ENCODE results near the gene MTUS2.
A peak's percentile ranks its signal among the peaks of the same experiment; 100 is the strongest.

The MTUS2 gene

DNA sequence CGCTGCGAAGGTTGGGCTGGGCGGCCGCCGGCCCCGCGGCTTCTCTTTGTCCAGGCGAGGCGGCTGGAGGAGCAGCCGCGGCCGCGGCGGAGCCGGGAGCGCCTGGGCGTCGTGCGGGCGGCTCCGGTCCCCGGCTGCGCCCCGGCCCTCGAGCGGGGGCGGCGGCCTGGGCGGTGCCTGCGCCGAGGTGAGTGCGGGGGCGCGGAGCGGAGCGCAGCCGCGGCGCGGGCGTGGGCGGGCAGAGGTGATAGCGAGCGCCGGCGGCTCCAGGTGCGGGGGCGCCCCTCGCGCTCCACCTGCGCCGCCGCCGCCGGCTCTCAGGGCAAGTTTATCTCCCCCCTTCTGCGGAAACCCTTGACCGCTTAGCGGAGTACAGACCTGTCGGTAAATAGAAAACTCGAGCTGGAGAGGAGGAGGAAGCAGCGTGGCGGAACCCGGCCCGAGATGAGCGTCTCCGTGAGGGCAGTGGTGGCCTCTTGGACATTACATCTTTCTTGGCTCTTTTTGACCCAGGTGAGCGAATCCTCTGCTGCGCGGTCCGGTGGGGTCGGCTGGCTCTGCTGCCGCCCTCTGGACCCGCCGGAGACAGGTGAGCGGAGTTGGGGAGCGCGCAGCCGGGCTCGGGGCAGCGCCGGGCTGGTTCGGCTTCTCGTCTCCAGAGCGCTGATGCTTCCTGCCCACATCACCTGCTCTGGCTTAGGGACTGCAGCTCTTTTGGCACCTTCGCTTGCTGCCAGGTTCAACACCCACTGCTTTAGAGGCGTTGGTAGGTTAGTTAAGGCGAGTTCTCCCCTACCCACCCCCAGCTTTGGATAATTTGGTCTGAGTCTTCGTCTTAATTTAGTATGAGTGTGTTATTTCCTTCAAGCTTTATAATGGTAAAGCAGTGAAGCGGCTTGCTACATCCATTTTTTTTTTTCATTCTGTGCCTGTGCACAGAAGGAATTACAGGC lies at the start of gene MTUS2:
MTUS2 (plus strand) TSS at position 241 of the 953 bp plus-strand sequence.
- DNase-seq = no peak

- no peak for DNase-seq
These were observed 41.6 kb upstream of the MTUS2 start for GRCh38 chr13:28778308-28779215.

GRCh38 chr13:28792992-28793391 lies 27.1 kb upstream of the MTUS2 start:
- no peak for DNase-seq

DNA sequence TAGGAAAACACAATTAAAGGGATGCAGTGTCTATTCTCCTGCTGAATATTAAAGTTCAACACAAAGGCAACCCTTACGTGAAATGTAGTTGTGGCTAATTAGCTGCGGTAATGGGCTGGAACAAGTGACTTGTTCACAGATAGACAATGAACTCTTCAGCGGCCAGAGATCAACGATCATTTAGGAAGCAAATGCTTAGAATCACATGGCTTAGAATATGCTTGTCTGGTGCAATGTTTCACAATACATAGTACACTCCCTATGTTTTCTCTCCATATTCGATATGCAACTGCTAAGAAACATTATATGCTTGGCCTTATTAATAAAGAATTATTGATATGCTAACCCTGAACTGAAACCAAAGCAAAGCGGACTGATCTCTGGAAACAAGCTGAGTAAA lies 25.7 kb upstream of the MTUS2 start:
- DNase-seq = no peak

DNA sequence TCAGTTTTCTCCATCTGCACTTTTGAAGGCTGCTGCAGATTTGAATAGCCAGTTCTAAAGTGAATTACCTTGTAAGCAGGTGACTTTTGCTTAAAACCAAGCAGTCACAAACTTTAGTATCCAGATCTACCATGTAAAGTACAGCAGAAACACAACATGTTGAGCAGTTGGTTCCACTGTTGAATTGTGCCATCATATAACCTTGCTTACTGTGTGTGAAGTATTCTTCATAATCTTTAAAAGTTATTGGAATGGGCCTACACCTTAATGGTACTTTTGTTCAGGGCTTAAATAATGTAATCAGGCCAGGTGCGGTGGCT lies 23.2 kb upstream of the MTUS2 start:
- no peak for DNase-seq

DNA sequence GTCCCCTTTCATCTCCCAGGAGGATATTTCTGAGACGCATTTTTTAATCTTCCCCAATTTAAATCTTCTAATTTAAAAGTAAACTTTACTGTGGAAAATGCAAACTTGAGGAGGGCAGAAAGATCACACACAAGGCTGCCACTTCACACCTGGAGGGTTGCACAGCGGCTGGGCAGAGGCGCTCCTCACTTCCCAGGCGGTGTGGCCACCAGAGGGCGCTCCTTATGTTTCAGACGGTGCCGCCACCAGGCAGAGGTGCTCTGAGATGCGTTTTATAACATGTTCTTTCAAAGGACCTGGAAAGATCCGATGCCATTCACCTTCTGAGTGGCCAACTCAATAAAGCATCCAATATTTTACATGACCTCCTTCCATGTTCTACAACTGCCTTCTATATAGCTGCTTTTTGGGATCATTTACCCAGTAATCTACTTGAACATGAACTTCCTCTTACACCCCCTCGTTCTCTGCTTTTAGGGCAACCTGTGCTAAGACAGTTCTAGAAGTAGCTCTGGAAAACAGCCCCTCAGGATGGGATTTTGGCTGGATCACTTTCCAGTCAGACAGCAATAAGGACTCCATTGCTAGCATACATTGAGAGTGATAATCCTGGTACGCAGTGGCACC lies 14.8 kb upstream of the MTUS2 start:
- DNase-seq = peak; percentile 33

GRCh38 chr13:28817204-28817603 lies 2.9 kb upstream of the MTUS2 start:
- DNase-seq = no peak

- no peak for DNase-seq
These were observed 951 bp upstream of the MTUS2 start for GRCh38 chr13:28819046-28819730.

- DNase-seq = peak; percentile 30
These were observed 422 bp upstream of the MTUS2 start for GRCh38 chr13:28819735-28820098.

- DNase-seq = no peak
These were observed 2.0 kb downstream of the MTUS2 start for GRCh38 chr13:28822151-28822550.

- no peak for DNase-seq
These were observed 2.7 kb downstream of the MTUS2 start for GRCh38 chr13:28822801-28823200.

DNA sequence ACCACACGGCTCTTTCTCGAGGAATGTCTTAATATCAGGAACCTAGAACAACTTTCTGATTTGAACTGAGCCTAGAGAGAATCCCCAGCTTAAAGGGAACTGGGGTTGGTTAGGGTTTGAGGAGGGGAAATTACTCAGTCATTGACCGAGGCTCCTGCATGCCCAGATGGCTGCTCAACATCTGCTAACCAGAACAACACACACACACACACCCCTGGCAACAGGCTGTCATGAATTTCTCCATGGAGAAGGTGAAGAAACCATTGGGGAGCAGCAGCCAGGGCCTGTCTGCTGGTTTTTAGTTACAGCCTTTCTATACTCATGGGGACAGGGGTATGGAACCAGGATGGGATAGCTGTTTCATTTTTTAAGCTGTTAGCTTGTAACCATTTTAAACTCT lies 5.2 kb downstream of the MTUS2 start:
- DNase-seq = no peak

GRCh38 chr13:28826368-28826767 lies 6.2 kb downstream of the MTUS2 start:
- no peak for DNase-seq

DNA sequence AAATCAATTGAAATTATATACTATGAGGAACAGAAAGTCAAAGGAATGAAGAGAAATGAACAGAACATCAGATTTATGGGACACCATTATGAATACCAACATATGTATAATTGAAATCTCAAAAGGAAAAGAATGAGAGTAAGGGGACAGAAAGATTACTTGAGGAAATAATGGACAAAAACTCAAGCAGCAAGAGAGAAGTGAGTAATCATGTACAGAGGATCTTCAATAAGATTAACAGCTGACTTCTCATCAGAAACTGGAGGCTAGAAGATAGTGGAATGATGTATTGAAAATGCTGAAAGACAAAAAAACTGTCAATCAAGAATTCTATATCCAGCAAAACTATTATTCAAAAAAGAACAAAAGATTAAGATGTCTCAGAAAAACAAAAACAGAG lies 10.4 kb downstream of the MTUS2 start:
- DNase-seq = no peak

DNA sequence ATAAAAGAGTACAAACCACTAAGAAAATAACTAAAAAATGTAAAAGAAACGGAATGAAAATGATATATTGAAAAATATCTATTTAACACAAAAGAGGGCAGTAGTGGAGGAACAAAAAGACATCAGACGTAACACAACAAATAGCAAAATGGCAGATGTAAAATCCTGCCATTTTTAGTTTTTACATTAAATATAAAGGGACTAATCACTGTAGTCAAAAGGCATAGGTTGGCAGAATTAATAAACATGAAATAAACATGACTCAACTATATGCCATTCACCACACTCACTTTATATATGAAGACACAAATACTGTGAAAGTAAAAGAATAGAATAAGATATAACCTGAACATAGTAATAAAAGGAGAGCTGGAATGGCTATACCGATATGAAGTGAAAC lies 11.0 kb downstream of the MTUS2 start:
- DNase-seq = no peak

- no peak for DNase-seq
These were observed 17.0 kb downstream of the MTUS2 start for GRCh38 chr13:28837111-28837510.

GRCh38 chr13:28843639-28844038 lies 23.5 kb downstream of the MTUS2 start:
- DNase-seq = no peak

DNA sequence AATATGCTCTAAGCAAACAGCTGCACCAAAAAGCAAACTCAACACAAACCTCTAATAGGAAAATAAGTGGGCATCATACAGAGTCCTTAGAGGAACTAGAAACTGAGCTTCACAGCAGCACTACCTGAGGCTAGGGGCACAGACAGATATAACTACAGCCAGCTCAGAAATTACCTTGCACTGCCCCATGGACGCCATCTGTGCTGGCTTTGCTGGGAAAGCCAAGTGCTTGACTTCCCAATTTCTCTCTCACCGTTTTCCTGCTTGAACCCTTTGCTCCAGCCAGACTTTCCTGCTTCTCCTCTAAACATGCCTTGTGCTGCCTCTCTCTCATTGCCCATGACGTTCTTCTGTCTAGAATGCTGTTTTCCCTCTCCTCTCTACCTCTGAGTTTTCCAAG lies 29.3 kb downstream of the MTUS2 start:
- DNase-seq = no peak

DNA sequence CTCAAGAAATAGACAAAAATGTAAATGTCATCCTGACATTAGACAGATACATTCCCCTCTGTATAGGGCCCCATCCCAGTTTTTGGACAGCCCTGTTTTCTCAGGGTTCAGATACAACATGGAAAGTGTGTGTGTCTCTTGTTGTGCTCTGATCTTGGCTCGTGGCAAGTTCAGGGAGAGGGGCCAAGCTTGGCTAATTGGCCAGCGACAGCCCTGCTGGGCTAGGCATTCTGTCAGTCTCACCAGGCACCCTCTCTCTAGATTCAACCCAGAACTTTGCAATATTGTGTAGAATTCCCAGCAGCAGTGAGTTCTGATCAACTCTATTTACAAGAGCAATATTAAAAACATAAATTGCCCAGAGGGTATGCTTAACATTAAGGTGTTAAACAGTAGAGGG lies 30.1 kb downstream of the MTUS2 start:
- DNase-seq = no peak

DNA sequence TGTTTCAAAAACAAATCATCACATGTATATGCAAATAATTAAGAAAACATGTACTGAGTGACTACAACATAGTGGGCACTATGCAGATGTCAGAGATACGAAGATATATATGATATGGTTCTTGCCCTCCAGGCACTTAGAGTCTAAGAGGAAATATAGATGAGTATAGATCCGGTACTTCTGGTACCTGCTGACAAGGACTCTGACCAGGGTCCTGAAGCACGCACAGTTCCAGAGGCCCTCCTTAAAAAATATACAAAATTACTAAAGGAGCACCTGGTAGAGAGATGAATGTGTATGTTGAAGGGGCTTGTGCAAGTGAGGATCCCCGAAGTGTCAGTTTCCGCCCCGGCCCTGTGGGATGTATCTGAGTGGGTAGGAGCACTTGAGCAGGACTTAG lies 31.3 kb downstream of the MTUS2 start:
- no peak for DNase-seq

- no peak for DNase-seq
These were observed 34.5 kb downstream of the MTUS2 start for GRCh38 chr13:28854657-28855056.

DNA sequence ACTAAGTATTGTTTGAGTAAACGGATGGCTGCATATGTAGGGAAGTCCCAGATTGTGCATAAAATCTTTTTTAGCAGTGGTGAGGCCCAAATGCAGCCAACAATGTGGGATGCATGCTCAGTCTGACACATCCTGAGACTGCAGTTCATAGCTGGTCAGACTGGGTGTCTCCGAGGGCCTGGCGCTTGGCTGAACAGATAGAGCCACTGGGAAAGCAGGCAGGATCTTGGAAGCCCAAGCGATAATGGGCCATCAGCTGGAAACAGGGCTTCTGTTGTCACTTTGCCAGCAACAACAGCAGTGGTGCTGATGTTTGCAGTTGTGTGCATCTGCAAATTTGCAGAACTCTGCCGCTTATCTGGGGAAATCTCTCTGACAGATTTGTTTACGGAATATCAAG lies 36.1 kb downstream of the MTUS2 start:
- no peak for DNase-seq

GRCh38 chr13:28859069-28859468 lies 38.9 kb downstream of the MTUS2 start:
- DNase-seq = no peak

Measured in hematopoietic multipotent progenitor cell treated with erythropoietin and hydrocortisone succinate and interleukin-3 and kit ligand, for 8 days (in vitro differentiated cells).